Urinary bladder (tissue), 4 donors: ENCODE data around the gene METTL17. TPM values are rescaled to one million over a fixed set of nuclear protein-coding genes. Genes with fewer than 3 reads are reported as not detected.
"Not testable (repeated sequence)": the region's sequence is repeated elsewhere in the genome, so short reads cannot be mapped to it uniquely, and the experiment has no call there.

Source experiments
- DNase-seq: peaks from one replicate; pipeline ENCODE4 v3.0.0-alpha.2; 2015; ENCODE audit errors: extremely low spot score
- H3K27ac ChIP-seq: one replicate; pipeline ENCODE4 v1.5.1; 2013; ENCODE audit warnings: low read depth, mild to moderate bottlenecking, moderate library complexity
- H3K36me3 ChIP-seq: one replicate; pipeline ENCODE4 v1.6.1; 2013; ENCODE audit warnings: mild to moderate bottlenecking, moderate library complexity; ENCODE audit not compliant: insufficient read depth
- H3K4me1 ChIP-seq: one replicate; pipeline ENCODE4 v1.6.1; 2013; ENCODE audit warnings: mild to moderate bottlenecking, moderate library complexity; ENCODE audit not compliant: insufficient read depth
- H3K4me3 ChIP-seq: one replicate; pipeline ENCODE4 v1.5.1; 2013; ENCODE audit warnings: low read depth, low read length
- whole genome bisulfite sequencing: extraction: QIAGEN DNeasy Blood & Tissue Kit; methylation state at CpG from one replicate; pipeline ENCODE4 v1.1.7; 2013; 5-methylcytosine and 5-hydroxymethylcytosine counted together
- polyA plus RNA-seq: library from polyadenylated mRNA; stranded (reverse); fragments of 200-250 nt; gene quantifications from one replicate; pipeline ENCODE4 v1.2.3, GENCODE V29; 2013
- total RNA-seq: library from RNA; depleted of rRNA; stranded (reverse); fragments of >200 nt; gene quantifications from one replicate; pipeline ENCODE4 v1.2.3, GENCODE V29; 2014
- donor health status: healthy with polysubstance abuse.
- donor health status: healthy.

Gene METTL17
- total and polyA plus RNA-seq, 2 donors: 38.3 to 52.1 TPM

DNA sequence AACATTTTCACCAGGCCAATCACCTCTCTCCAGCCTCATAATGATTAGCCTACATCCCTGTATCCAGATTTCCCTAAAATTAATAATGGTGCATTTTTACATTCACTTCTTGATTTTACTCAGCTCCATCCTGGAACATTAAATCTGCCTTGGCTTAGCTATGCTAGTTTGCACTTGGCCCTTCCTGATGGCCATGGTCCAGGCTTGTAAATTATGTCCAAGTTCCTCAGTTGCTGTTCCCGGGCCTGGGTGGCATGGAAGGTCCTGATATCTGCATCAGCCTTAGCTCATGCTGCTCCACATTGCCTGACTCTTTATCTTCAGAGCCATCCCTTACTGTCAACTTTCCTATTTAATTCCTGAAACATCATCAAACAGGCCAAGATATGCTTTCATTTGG, 11.1 kb upstream of the METTL17 start:
- WGBS: 21% methylated on average over 1 of the region's 1 CpG
- no peak for DNase-seq
- H3K36me3 ChIP-seq: no peaks in the 10 kb centered on the region
- H3K27ac ChIP-seq: no peak overlapping the region
- no peaks in the 10 kb centered on the region for H3K4me1 ChIP-seq
- no peak overlapping the region for H3K4me3 ChIP-seq

DNA sequence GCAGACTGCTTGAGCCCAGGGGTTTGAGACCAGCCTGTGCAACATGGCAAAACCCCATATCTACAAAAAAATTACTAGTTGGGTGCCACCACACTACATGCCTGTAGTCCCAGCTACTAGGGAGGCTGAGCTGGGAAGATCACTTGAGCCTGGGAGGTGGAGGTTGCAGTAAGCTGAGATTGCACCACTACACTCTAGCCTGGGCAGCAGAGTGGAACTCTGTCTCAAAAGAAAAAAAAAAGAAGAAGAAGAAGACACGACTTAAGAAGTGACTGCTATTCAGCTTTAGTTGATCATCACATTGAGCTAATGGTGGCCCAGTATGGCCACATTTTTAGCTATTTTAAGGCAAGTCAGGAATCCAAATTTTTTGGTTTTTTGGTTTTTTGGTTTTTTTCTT, 8.9 kb upstream of the METTL17 start:
- DNase-seq: no peak
- H3K4me1 ChIP-seq: no peaks in the 10 kb centered on the region
- no peak overlapping the region for H3K4me3 ChIP-seq
- WGBS: 68% methylated on average over 1 of the region's 1 CpG
- no peaks in the 10 kb centered on the region for H3K36me3 ChIP-seq
- no peak overlapping the region for H3K27ac ChIP-seq

DNA sequence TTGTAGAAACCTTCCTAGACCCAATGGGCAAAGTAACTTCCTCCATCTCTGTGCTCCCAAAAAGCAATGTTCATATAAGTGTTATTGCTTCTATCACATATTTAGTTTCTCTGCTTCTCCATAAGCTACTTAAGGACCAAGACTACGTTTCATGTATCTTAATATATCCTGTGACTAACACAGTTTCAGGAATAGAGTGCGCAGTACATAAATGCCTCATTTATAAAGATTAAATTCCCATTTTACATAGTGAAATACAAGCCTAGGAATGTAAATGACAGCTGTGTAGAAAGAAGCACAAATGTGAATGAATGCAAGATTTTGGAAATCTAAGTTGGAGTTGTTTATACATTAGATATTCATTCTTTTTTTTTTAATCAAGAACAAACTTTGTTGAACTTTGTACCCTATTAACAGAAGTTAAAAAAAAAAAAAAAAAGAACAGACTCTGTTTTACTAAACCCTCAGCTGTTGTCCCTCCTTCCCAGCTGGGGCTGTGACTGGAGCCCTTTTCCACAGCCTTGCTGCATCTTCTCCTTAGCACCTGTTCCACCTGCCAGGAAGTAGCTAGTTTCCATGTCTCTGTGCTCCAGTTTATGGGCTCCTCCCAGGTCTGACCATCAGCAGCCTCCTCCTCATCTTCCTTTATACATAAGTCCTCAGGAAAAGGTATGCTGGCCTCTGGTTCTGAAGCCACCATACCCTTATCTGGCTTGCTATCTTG, 7.0 kb upstream of the METTL17 start:
- no peak overlapping the region for H3K4me3 ChIP-seq
- no peak for DNase-seq
- H3K4me1 ChIP-seq: no peaks in the 10 kb centered on the region
- 77% methylated on average over 2 of the region's 2 CpGs for WGBS
- no peaks in the 10 kb centered on the region for H3K36me3 ChIP-seq
- H3K27ac ChIP-seq: no peak overlapping the region

DNA sequence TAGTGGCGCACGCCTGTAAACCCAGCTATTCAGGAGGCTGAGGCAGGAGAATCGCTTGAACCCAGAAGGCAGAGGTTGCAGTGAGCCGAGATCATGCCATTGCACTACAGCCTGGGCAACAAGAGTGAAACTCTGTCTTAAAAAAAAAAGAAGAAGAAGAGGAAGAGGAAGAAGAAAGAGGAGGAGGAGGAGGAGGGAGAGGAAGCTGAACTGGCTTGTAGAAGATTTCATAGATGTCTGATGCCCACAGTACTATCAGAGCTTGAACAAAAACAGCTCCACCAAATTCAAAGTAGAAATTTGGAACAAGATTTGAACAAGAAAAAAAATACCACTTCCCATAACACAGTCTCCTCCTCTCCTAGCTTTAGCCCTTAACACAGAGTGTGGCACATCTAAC, 4.1 kb upstream of the METTL17 start:
- not testable (repeated sequence) for H3K36me3 ChIP-seq, DNase-seq
- 92% methylated on average over 4 of the region's 4 CpGs for WGBS

DNA sequence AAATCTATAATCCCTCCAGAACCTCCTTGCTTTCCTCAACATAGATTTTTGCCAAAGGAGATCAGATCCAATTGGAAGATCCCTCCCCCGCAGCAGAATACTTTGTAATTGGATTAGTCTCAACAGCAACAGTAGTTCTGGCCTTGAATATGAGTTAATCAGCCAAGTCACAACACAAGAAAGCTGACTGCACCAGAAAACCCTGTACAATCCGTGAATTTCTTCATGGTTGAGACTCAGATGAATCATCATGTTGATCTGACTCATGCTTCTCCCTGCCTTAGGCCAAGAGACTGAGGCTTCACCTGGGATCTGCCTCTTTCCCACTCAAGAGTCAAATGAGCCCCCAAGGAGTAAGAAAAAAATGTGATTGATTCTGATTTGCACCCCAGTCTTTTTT, 3.0 kb upstream of the METTL17 start:
- H3K4me1 ChIP-seq: no peaks in the 10 kb centered on the region
- 40% methylated on average over 2 of the region's 2 CpGs for WGBS
- no peaks in the 10 kb centered on the region for H3K36me3 ChIP-seq
- H3K4me3 ChIP-seq: no peak overlapping the region
- DNase-seq: no peak
- no peak overlapping the region for H3K27ac ChIP-seq

More for the DNA sequence above, 4.1 kb upstream of the METTL17 start:
- not testable (repeated sequence) for H3K4me1 ChIP-seq, H3K27ac ChIP-seq, H3K4me3 ChIP-seq

DNA sequence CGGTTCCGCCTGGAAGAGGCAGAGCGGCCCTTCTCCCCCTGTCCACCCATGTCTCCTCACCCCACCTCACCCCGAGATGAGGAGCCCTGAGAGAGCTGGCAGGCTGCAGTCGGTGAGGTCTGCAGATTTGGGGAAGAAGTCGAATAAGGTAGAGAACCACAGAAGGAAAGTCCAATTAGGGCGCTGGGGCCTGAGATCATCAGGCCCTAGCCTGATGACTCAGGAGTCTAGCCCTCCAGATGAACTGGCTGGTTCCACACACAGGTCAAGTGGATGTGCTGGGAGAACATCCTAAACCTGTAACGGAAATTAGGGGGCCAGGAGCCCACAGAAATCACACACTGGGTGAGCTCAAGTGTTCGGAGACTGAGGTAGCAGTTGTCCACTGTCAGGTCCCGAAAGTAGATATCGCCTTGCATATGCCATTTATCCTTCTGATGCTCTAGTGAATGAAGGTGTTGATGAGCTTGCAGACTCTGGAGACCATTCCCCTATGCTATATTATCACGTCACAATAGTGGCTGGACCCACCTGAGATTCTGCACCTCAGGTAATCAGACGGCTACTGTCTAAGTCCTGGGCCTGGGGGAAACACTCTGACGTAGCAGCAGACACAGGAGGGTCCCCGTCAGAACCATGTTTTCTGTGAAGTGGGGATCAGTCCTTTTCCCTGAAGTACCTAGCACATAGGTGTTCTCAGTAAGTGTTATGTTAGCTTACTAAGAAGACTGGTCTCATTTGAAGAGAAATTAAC, 886 bp upstream of the METTL17 start:
- Histone ChIP-seq H3K4me3 (no peak overlapping the region), H3K27ac (no peak overlapping the region), H3K36me3 (no peaks in the 10 kb centered on the region), H3K4me1 (no peaks in the 10 kb centered on the region)
- DNase-seq: no peak
- 86% methylated on average over 15 of the region's 15 CpGs for WGBS

DNA sequence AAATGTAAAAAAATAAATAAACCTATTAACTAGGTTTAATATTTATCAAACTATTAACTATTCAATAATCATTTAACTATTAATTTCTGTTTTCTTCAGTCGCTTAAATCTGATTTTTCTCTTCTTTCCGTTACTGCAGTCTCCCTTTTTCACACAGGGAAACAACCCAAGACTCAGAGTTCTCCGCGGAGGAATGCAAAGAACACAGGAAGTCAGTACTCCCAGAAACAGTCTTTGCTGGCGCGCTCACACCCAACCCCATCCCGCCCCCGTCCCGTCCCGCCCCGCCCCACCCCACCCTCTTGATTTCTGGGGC, 351 bp upstream of the METTL17 start:
- H3K4me1 ChIP-seq: no peaks in the 10 kb centered on the region
- 1% methylated on average over 11 of the region's 11 CpGs for WGBS
- no peak overlapping the region for H3K27ac ChIP-seq
- peak overlapping the region; percentile 79 for H3K4me3 ChIP-seq
- no peaks in the 10 kb centered on the region for H3K36me3 ChIP-seq
- no peak for DNase-seq

DNA sequence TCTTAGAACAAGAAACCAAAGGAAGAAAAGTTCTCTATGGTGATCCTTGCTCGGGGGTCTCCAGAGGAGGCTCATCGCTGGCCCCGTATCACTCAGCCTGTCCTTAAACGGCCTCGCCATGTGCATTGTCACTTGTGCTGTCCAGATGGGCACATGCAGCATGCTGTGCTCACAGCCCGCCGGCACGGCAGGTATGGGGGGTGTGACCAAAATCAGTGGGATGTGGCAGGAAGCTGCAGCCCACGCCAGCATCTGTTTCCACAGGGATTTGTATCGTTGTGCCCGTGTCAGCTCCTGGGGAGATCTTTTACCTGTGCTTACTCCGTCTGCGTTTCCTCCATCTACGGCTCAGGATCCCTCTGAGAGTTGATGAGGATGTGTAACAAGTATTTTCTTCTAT, 6.7 kb downstream of the METTL17 start:
- Histone ChIP-seq H3K27ac (no peak overlapping the region), H3K4me3 (no peak overlapping the region), H3K4me1 (no peaks in the 10 kb centered on the region), H3K36me3 (peaks cover 6% of the 10 kb centered on the region)
- DNase-seq: no peak
- 86% methylated on average over 14 of the region's 14 CpGs for WGBS

DNA sequence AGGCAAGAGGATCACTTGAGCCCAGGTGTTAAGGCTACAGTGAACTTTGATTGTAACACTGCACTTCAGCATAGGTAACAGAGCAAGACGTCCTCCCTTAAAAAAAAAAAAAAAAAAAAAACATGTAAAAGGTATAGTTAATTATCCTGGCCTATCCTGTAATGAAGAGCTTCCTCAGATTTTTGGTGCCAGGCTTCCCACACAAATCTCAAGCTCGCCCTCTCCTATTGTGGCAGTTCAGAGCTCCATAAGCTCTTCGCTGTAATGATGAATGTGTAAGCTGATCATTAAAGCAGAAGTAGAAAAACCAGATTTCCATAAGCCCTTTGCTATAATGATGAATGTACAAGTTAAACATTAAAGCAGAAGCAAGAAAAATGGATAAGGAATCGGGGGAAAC, 7.3 kb downstream of the METTL17 start:
- peaks cover 6% of the 10 kb centered on the region for H3K36me3 ChIP-seq
- 62% methylated on average over 4 of the region's 4 CpGs for WGBS
- no peaks in the 10 kb centered on the region for H3K4me1 ChIP-seq
- no peak overlapping the region for H3K4me3 ChIP-seq
- no peak overlapping the region for H3K27ac ChIP-seq
- no peak for DNase-seq

DNA sequence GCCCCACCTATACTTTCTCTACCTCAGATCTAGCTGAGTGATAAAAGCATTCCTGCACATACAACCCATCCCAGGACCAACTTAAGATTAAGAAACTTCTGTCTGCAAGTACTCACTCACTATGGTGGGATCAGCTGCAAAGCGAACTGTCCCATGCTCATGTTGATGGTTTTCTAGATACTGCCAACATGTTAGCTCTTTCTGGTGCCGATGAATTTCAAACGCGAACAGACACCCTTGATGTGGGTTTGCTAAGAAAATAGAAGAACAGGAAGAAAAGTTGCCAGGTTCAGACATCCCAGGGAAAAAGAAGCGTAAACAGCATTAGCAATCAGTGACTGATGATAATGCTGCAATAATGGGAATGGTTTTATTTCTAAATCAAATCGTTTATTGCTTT, 7.8 kb downstream of the METTL17 start:
- 66% methylated on average over 6 of the region's 6 CpGs for WGBS
- H3K4me3 ChIP-seq: no peak overlapping the region
- H3K4me1 ChIP-seq: no peaks in the 10 kb centered on the region
- no peak overlapping the region for H3K27ac ChIP-seq
- DNase-seq: no peak
- peaks cover 6% of the 10 kb centered on the region for H3K36me3 ChIP-seq

DNA sequence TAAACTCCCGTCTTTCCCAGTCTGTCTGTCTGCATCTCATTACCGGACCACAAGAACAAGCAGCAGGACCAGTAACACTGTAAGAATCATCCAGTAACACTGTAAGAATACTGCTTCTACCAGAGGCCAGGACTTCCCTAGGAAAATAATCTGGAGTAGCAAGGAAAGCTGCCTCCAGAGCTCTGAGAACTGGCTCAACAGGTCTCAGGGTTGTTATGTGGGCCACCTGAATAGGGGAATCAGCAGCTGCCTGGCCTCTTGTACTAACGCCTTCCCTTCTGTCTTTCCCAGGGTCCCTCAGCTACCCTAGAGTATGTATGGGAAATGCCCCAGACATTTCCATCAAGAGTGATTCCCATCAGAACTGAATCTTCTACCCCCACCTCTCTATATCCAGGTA, 8.4 kb downstream of the METTL17 start:
- H3K36me3 ChIP-seq: peaks cover 6% of the 10 kb centered on the region
- no peak overlapping the region for H3K4me3 ChIP-seq

DNA sequence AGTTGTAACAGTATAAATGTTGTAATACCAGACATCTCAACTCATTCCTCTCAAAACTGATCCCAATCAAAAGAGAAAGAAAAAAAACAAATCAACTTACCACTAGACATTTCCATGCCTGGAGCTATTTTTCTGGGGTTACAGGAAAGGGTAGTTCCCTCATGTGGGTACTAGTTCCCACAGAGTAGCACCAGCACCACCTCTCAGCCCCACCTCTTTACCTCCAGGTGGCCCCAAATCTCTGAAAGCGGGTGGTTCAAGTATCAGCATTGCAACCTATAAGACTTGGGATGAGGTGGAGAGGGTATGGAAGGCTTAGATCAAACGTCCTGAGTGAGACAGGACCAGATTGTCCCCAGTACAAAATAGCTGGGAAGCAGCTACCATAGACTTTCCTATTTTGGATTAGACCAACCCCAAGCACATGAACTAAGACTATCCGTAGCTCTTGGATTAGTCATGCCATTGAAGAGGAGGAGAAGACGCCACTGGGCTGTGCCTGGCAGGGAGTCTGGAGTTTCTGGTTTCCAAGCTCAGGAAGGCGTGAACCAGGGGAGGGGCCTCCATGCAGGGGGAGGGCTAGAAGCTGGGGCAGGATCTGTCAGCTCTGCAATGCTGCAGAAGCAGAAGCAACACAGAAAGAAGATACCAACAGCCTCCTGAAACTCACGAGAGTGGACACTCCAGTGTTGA, 9.0 kb downstream of the METTL17 start, which contains the start of gene SLC39A2:
Gene SLC39A2, plus strand, starts transcription at position 620 of the 693 bp plus-strand sequence. CDS start 154 bp downstream, outside the sequence.
- peaks cover 6% of the 10 kb centered on the region for H3K36me3 ChIP-seq
- H3K4me1 ChIP-seq: no peaks in the 10 kb centered on the region
- no peak within 1 kb of the TSS for H3K4me3 ChIP-seq
- 36% methylated on average over 6 of the region's 6 CpGs for WGBS
- no peak for DNase-seq
- H3K27ac ChIP-seq: no peak within 1 kb of the TSS

More for the DNA sequence above, 8.4 kb downstream of the METTL17 start:
- H3K27ac ChIP-seq: no peak overlapping the region
- H3K4me1 ChIP-seq: no peaks in the 10 kb centered on the region
- WGBS: 56% methylated on average over 3 of the region's 3 CpGs
- no peak for DNase-seq

DNA sequence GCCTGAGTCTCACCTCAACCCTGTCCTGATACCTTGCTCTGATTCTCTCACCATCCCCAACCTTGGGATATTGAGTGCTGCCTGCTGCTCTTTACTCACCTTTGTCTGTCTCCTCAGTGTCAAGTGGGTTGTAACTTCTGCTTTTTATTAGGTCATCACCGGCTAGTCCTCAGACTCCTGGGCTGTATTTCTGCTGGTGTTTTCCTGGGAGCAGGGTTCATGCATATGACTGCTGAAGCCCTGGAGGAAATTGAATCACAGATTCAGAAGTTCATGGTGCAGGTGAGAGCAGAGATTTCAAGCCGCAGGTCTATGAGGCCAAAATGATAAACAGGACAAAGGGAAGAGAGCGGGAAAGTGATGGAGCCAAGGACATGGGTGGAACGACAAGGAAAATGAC, 9.8 kb downstream of the METTL17 start:
- Histone ChIP-seq H3K4me3 (no peak overlapping the region), H3K27ac (no peak overlapping the region), H3K36me3 (peaks cover 6% of the 10 kb centered on the region), H3K4me1 (no peaks in the 10 kb centered on the region)
- 69% methylated on average over 4 of the region's 4 CpGs for WGBS
- no peak for DNase-seq

DNA sequence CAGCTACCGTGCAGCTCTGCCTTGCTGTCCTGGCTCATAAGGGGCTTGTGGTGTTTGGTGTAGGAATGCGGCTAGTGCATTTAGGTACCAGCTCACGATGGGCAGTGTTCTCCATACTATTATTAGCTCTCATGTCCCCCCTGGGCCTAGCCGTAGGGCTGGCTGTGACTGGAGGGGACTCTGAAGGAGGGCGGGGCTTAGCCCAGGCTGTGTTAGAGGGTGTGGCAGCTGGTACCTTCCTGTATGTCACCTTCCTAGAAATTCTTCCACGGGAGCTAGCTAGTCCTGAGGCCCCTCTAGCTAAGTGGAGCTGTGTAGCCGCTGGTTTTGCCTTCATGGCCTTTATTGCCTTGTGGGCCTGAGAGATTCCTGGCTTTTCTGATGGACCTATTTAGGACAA, 11.4 kb downstream of the METTL17 start:
- Histone ChIP-seq H3K4me3 (no peak overlapping the region), H3K4me1 (no peaks in the 10 kb centered on the region), H3K27ac (no peak overlapping the region), H3K36me3 (peaks cover 4% of the 10 kb centered on the region)
- no peak for DNase-seq
- WGBS: 78% methylated on average over 7 of the region's 7 CpGs
